DOHH2 (cell line): Measurements from ENCODE around the gene BMPER.

Experiments
- EZH2phosphoT487 ChIP-seq: fragments of 200-600 bp; sonication (generic); IDR thresholded peaks from 2 replicates; pipeline ENCODE4 v1.6.1; 2017; ENCODE audit warnings: borderline replicate concordance, mild to moderate bottlenecking, antibody characterized with exemption, low read length, moderate library complexity, mixed read lengths
- TF ChIP-seq, protein P1 (sequence below): fragments of 200-600 bp; sonication (generic); IDR thresholded peaks from one replicate; pipeline ENCODE4 v1.5.1; 2014; ENCODE audit warnings: antibody characterized with exemption, mild to moderate bottlenecking, low read depth, low read length; ENCODE audit not compliant: poor library complexity, severe bottlenecking

DNA sequence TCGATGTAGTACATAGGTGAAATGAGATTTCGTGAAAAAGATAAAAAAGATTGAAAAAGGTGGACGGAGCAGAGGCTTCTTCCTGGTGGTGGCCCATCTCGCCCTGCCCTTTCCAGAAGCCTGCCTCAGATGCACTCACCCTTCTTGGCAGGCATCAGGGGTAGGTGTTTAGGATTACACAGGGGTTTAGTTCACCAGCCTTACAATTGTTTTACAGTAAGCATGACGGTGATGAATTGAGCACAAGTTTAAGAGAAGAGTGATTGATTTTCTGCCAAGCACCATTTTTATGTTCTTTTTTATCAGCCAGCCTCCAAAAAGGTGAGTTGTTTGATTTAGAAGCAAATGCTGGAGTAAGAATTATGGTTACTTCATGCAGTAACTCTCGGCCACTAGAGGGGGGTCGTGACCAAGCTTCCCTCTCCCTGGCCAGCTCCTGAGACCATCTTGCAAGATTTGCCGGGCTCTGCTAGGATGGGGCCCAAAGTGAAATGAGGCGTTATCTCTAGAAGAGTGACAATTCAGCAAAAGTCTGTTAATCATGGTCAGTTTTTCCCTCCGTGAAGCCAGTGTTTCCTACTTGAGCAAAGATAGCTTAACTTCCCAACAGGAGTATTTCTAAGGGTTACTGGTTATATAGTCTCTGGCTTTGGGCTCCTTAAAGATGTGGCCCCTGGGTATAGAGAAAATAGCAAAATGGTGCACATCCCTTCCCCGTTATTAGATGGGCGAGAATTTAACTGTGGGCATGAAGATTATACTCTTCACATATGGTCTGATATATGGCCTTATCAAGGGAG, 228.8 kb downstream of the BMPER start:
- TF ChIP-seq, protein P1, sequence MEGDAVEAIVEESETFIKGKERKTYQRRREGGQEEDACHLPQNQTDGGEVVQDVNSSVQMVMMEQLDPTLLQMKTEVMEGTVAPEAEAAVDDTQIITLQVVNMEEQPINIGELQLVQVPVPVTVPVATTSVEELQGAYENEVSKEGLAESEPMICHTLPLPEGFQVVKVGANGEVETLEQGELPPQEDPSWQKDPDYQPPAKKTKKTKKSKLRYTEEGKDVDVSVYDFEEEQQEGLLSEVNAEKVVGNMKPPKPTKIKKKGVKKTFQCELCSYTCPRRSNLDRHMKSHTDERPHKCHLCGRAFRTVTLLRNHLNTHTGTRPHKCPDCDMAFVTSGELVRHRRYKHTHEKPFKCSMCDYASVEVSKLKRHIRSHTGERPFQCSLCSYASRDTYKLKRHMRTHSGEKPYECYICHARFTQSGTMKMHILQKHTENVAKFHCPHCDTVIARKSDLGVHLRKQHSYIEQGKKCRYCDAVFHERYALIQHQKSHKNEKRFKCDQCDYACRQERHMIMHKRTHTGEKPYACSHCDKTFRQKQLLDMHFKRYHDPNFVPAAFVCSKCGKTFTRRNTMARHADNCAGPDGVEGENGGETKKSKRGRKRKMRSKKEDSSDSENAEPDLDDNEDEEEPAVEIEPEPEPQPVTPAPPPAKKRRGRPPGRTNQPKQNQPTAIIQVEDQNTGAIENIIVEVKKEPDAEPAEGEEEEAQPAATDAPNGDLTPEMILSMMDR, result peak; percentile 82
- TF ChIP-seq EZH2phosphoT487, result no peak
